Liver (tissue), 9 donors: Measurements from ENCODE around the gene RPUSD4. TPM values are rescaled to one million over a fixed set of nuclear protein-coding genes. Genes with fewer than 3 reads are reported as not detected.

Source experiments
- DNase-seq: peaks from one replicate; pipeline ENCODE4 v3.0.0-alpha.2; 2017; ENCODE audit warnings: low spot score
- H3K27ac ChIP-seq, 2 donors: one replicate each; pipeline ENCODE4 v1.7.0; 2013; ENCODE audit warnings: inconsistent platforms in 2 of 2, low read length in 2 of 2, control low read depth in 1 of 2, low read depth in 1 of 2, mild to moderate bottlenecking in 1 of 2
- H3K27me3 ChIP-seq, 4 donors: one replicate each; pipeline versions ENCODE4 v1.6.1 to v1.7.0; 2013; ENCODE audit warnings: low read length in 3 of 4, inconsistent platforms in 1 of 4, mild to moderate bottlenecking in 1 of 4, moderate library complexity in 1 of 4; ENCODE audit not compliant: control insufficient read depth in 4 of 4, insufficient read depth in 4 of 4
- H3K36me3 ChIP-seq, 4 donors: one replicate each; pipeline versions ENCODE4 v1.6.1 to v1.7.0; 2013; ENCODE audit warnings: low read length in 3 of 4, mild to moderate bottlenecking in 3 of 4, low read depth in 1 of 4, moderate library complexity in 1 of 4; ENCODE audit not compliant: control insufficient read depth in 4 of 4, insufficient read depth in 3 of 4
- H3K4me1 ChIP-seq, 4 donors: one replicate each; pipeline versions ENCODE4 v1.6.1 to v1.7.0; 2013; ENCODE audit warnings: low read length in 3 of 4, mild to moderate bottlenecking in 3 of 4, moderate library complexity in 1 of 4; ENCODE audit not compliant: control insufficient read depth in 4 of 4, insufficient read depth in 4 of 4
- H3K4me3 ChIP-seq, 3 donors: one replicate each; pipeline versions ENCODE4 v1.6.1 to v1.7.0; 2013; ENCODE audit warnings: low read length in 3 of 3, control low read depth in 1 of 3, low read depth in 1 of 3, mild to moderate bottlenecking in 1 of 3
- H3K9ac ChIP-seq, 2 donors: one replicate each; pipeline ENCODE4 v1.7.0; 2013; ENCODE audit warnings: low read length in 2 of 2, mild to moderate bottlenecking in 2 of 2, moderate library complexity in 2 of 2, control low read depth in 1 of 2, low read depth in 1 of 2
- H3K9me3 ChIP-seq, 4 donors: one replicate each; pipeline versions ENCODE4 v1.6.1 to v1.7.0; 2013; ENCODE audit warnings: low read length in 3 of 4; ENCODE audit not compliant: control insufficient read depth in 4 of 4
- EGR1 ChIP-seq, 2 donors: IDR thresholded peaks; 2 replicates each; pipeline ENCODE4 v1.6.1; 2016 to 2018; ENCODE audit warnings: antibody characterized with exemption in 2 of 2, low read depth in 2 of 2
- GABPA ChIP-seq, 2 donors: IDR thresholded peaks in 1 of 2; conservative IDR thresholded peaks in 1 of 2; 2 replicates each; pipeline ENCODE4 v1.6.1; 2016; ENCODE audit warnings: antibody characterized with exemption in 2 of 2, mild to moderate bottlenecking in 1 of 2, moderate library complexity in 1 of 2
- HNF4A ChIP-seq, 2 donors: conservative IDR thresholded peaks; 2 replicates each; pipeline ENCODE4 v1.6.1; 2016; ENCODE audit warnings: antibody characterized with exemption in 2 of 2, mild to moderate bottlenecking in 2 of 2
- HNF4G ChIP-seq: IDR thresholded peaks from 2 replicates; pipeline ENCODE4 v1.6.1; 2016; ENCODE audit warnings: antibody characterized with exemption
- JUND ChIP-seq, 2 donors: IDR thresholded peaks; 2 replicates each; pipeline ENCODE4 v1.6.1; 2016; ENCODE audit warnings: antibody characterized with exemption in 2 of 2
- NR2F2 ChIP-seq: IDR thresholded peaks from 2 replicates; pipeline ENCODE4 v1.6.1; 2016; ENCODE audit warnings: antibody characterized with exemption
- RAD21 ChIP-seq, 2 donors: IDR thresholded peaks; 2 replicates each; pipeline ENCODE4 v1.6.1; 2016; ENCODE audit warnings: antibody characterized with exemption in 2 of 2, mild to moderate bottlenecking in 2 of 2
- RXRA ChIP-seq, 2 donors: IDR thresholded peaks; 2 replicates each; pipeline ENCODE4 v1.6.1; 2017 to 2018; ENCODE audit warnings: antibody characterized with exemption in 2 of 2, mild to moderate bottlenecking in 1 of 2
- SP1 ChIP-seq: IDR thresholded peaks from 2 replicates; pipeline ENCODE4 v1.6.1; 2018; ENCODE audit warnings: antibody characterized with exemption, mild to moderate bottlenecking
- TAF1 ChIP-seq: conservative IDR thresholded peaks from 2 replicates; pipeline ENCODE4 v1.6.1; 2016; ENCODE audit warnings: antibody characterized with exemption, mild to moderate bottlenecking
- YY1 ChIP-seq: IDR thresholded peaks from 2 replicates; pipeline ENCODE4 v1.6.1; 2016; ENCODE audit warnings: antibody characterized with exemption, mild to moderate bottlenecking
- WGBS: extraction: QIAGEN DNeasy Blood & Tissue Kit; methylation state at CpG from one replicate; pipeline ENCODE4 v1.1.7; 2013; 5-methylcytosine and 5-hydroxymethylcytosine counted together
- polyA plus RNA-seq, 2 donors: library from polyadenylated mRNA; stranded (reverse) in 1 of 2; unstranded in 1 of 2; fragments of 200-250 nt in 1 of 2; fragments of >200 nt in 1 of 2; fragmentation: Nextera tagmentation in 1 of 2; extraction: Ambion mirVana in 1 of 2; gene quantifications; one replicate each; pipeline versions ENCODE4 v1.2.1 to v1.2.3, GENCODE V29; 2013 to 2015
- total RNA-seq, 2 donors: library from RNA; depleted of rRNA; stranded (reverse); fragments of >200 nt; gene quantifications; one replicate each; pipeline ENCODE4 v1.2.3, GENCODE V29; 2014
- TF ChIP-seq, protein P1 (sequence below): IDR thresholded peaks from 2 replicates; pipeline ENCODE4 v1.6.1; 2016; ENCODE audit warnings: antibody characterized with exemption
- TF ChIP-seq, protein P2 (sequence below): IDR thresholded peaks from 2 replicates; pipeline ENCODE4 v1.6.1; 2016; ENCODE audit warnings: antibody characterized with exemption
- TF ChIP-seq, protein P3 (sequence below): IDR thresholded peaks from 2 replicates; pipeline ENCODE4 v1.6.1; 2016; ENCODE audit warnings: antibody characterized with exemption, mild to moderate bottlenecking
- TF ChIP-seq, protein P4 (sequence below): IDR thresholded peaks from 2 replicates; pipeline ENCODE4 v1.6.1; 2016; ENCODE audit warnings: antibody characterized with exemption
- TF ChIP-seq, protein P5 (sequence below): fragments of 150-350 bp; IDR thresholded peaks from 2 replicates; pipeline ENCODE4 v1.5.1; 2017; ENCODE audit warnings: improper control_type of control experiment, low read depth, low read length; ENCODE audit not compliant: missing input control
- donor health status: healthy.
- donor health status: healthy.
- donor health status: healthy.
- donor health status: healthy.
- donor health status: healthy.

Gene RPUSD4
- total and polyA plus RNA-seq, 4 donors = 9.4 to 23.7 (median 17.2) TPM

DNA sequence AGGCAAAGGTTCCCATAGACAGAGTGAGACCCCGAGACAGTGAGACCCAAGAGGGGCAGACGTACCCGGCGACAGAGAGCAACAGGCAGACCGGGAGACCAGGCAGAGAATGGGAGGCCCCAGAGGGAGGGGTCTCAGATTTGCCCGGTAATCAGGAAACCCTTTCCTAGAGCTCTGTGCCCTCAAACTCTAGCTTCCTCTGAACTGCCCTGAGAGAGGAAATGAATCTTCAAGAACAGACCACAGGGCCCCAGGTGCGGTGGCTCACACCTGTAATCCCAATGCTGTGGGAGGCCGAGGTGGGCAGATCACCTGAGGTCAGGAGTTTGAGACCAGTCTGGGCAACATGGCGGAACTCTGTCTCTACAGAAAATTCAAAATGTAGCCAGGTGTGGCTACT, 47.7 kb downstream of the RPUSD4 start:
- H3K36me3 ChIP-seq = no peaks in the 10 kb centered on the region
- H3K27me3 ChIP-seq = no peaks in the 10 kb centered on the region
- no peak overlapping the region for H3K27ac ChIP-seq
- H3K9ac ChIP-seq = no peak overlapping the region
- no peak for DNase-seq
- H3K4me1 ChIP-seq = no peaks in the 10 kb centered on the region
- no peaks in the 10 kb centered on the region for H3K9me3 ChIP-seq
- 81% methylated on average over 9 of the region's 9 CpGs for WGBS
- H3K4me3 ChIP-seq = no peak overlapping the region
- TF ChIP-seq, protein P1, sequence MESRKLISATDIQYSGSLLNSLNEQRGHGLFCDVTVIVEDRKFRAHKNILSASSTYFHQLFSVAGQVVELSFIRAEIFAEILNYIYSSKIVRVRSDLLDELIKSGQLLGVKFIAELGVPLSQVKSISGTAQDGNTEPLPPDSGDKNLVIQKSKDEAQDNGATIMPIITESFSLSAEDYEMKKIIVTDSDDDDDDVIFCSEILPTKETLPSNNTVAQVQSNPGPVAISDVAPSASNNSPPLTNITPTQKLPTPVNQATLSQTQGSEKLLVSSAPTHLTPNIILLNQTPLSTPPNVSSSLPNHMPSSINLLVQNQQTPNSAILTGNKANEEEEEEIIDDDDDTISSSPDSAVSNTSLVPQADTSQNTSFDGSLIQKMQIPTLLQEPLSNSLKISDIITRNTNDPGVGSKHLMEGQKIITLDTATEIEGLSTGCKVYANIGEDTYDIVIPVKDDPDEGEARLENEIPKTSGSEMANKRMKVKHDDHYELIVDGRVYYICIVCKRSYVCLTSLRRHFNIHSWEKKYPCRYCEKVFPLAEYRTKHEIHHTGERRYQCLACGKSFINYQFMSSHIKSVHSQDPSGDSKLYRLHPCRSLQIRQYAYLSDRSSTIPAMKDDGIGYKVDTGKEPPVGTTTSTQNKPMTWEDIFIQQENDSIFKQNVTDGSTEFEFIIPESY = no peak
- TF ChIP-seq RAD21 (IDR thresholded peaks at IDR 0.05) = no peak
- TF ChIP-seq, protein P2, sequence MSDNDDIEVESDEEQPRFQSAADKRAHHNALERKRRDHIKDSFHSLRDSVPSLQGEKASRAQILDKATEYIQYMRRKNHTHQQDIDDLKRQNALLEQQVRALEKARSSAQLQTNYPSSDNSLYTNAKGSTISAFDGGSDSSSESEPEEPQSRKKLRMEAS = no peak
- no peak for TF ChIP-seq HNF4A (conservative IDR thresholded peaks at IDR 0.05)
- no peak for TF ChIP-seq GABPA (IDR thresholded peaks at IDR 0.05 in 1 of 2, conservative IDR thresholded peaks at IDR 0.05 in 1 of 2)
- TF ChIP-seq, protein P3, sequence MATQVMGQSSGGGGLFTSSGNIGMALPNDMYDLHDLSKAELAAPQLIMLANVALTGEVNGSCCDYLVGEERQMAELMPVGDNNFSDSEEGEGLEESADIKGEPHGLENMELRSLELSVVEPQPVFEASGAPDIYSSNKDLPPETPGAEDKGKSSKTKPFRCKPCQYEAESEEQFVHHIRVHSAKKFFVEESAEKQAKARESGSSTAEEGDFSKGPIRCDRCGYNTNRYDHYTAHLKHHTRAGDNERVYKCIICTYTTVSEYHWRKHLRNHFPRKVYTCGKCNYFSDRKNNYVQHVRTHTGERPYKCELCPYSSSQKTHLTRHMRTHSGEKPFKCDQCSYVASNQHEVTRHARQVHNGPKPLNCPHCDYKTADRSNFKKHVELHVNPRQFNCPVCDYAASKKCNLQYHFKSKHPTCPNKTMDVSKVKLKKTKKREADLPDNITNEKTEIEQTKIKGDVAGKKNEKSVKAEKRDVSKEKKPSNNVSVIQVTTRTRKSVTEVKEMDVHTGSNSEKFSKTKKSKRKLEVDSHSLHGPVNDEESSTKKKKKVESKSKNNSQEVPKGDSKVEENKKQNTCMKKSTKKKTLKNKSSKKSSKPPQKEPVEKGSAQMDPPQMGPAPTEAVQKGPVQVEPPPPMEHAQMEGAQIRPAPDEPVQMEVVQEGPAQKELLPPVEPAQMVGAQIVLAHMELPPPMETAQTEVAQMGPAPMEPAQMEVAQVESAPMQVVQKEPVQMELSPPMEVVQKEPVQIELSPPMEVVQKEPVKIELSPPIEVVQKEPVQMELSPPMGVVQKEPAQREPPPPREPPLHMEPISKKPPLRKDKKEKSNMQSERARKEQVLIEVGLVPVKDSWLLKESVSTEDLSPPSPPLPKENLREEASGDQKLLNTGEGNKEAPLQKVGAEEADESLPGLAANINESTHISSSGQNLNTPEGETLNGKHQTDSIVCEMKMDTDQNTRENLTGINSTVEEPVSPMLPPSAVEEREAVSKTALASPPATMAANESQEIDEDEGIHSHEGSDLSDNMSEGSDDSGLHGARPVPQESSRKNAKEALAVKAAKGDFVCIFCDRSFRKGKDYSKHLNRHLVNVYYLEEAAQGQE = no peak

DNA sequence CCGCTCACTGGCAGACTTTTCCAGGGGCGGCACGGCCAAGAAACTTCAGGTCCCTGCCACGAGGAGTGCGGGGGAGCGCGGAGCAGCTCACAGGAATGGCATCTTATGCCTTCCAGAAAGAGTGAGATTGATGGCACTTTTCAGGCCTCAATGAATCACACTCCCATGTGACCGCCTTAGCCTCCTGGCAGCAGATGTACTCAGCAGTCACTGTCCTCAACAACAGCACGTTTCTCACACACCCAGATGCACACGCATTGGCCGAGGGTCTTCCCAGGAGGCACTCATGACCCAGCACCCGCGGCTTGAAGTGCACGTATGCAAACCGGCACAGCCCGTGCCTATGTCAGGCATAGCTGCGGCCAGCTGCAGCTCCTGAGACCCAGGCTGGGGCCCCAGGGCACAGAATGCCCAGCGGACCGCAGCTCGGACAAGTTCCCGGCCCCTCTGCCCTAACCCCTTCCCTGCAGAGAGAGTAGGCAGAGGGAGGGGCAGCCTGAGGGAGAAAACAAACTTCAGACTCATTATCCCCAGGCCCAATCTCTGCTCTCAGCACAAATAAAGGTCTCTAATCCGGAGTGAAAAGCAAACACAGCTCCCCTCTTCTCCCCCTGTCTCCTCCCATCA, 48.3 kb downstream of the RPUSD4 start:
- Histone ChIP-seq H3K27me3 (no peaks in the 10 kb centered on the region), H3K9ac (no peak overlapping the region), H3K36me3 (no peaks in the 10 kb centered on the region), H3K9me3 (no peaks in the 10 kb centered on the region), H3K27ac (no peak overlapping the region), H3K4me1 (no peaks in the 10 kb centered on the region), H3K4me3 (no peak overlapping the region)
- 86% methylated on average over 22 of the region's 22 CpGs for WGBS
- TF ChIP-seq SP1 (no peak), RXRA (IDR thresholded peaks at IDR 0.05) (no peak), NR2F2 (no peak), JUND (IDR thresholded peaks at IDR 0.05) (no peak), GABPA (IDR thresholded peaks at IDR 0.05 in 1 of 2, conservative IDR thresholded peaks at IDR 0.05 in 1 of 2) (no peak), YY1 (no peak), HNF4G (no peak), TAF1 (no peak), EGR1 (IDR thresholded peaks at IDR 0.05; ENCODE audit: low read depth in 2 of 2) (no peak), HNF4A (conservative IDR thresholded peaks at IDR 0.05) (no peak)
- TF ChIP-seq, protein P1 = no peak
- TF ChIP-seq, protein P4, sequence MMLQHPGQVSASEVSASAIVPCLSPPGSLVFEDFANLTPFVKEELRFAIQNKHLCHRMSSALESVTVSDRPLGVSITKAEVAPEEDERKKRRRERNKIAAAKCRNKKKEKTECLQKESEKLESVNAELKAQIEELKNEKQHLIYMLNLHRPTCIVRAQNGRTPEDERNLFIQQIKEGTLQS = no peak
- TF ChIP-seq, protein P2 = no peak
- TF ChIP-seq, protein P5, sequence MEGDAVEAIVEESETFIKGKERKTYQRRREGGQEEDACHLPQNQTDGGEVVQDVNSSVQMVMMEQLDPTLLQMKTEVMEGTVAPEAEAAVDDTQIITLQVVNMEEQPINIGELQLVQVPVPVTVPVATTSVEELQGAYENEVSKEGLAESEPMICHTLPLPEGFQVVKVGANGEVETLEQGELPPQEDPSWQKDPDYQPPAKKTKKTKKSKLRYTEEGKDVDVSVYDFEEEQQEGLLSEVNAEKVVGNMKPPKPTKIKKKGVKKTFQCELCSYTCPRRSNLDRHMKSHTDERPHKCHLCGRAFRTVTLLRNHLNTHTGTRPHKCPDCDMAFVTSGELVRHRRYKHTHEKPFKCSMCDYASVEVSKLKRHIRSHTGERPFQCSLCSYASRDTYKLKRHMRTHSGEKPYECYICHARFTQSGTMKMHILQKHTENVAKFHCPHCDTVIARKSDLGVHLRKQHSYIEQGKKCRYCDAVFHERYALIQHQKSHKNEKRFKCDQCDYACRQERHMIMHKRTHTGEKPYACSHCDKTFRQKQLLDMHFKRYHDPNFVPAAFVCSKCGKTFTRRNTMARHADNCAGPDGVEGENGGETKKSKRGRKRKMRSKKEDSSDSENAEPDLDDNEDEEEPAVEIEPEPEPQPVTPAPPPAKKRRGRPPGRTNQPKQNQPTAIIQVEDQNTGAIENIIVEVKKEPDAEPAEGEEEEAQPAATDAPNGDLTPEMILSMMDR = no peak
- TF ChIP-seq, protein P3 = no peak
- no peak for DNase-seq
